Breast epithelium (tissue), 4 donors: ENCODE measurements around the gene EML1. TPM values are rescaled to one million over a fixed set of nuclear protein-coding genes. Genes with fewer than 3 reads are reported as not detected.

ENCODE experiments used
- DNase-seq, 2 donors: peaks; one replicate each; pipeline ENCODE4 v3.0.0-alpha.2; 2019; ENCODE audit warnings: low spot score in 2 of 2
- H3K27ac ChIP-seq, 2 donors: fragments of 200-600 bp; sonication (generic) in 1 of 2; one replicate each; pipeline ENCODE4 v1.5.1; 2016 to 2019; ENCODE audit warnings: mild to moderate bottlenecking in 1 of 2
- H3K27me3 ChIP-seq, 2 donors: fragments of 200-600 bp; sonication (generic) in 1 of 2; one replicate each; pipeline versions ENCODE4 v1.5.1 to v1.6.0; 2017 to 2019; ENCODE audit warnings: control low read depth in 1 of 2, mild to moderate bottlenecking in 1 of 2
- H3K36me3 ChIP-seq: fragments of 200-600 bp; one replicate; pipeline ENCODE4 v1.5.1; 2019
- H3K4me1 ChIP-seq, 2 donors: fragments of 200-600 bp; sonication (generic); one replicate each; pipeline ENCODE4 v1.5.1; 2016 to 2019; ENCODE audit warnings: control low read depth in 1 of 2
- H3K4me3 ChIP-seq, 3 donors: fragments of 200-600 bp; sonication (generic); 1 replicate in 2 of 3; 2 replicates in 1 of 3; pipeline ENCODE4 v1.5.1; 2016 to 2019; ENCODE audit warnings: mild to moderate bottlenecking in 3 of 3, moderate library complexity in 2 of 3
- H3K9me3 ChIP-seq, 2 donors: fragments of 200-600 bp; sonication (generic) in 1 of 2; one replicate each; pipeline ENCODE4 v1.5.1; 2016 to 2019; ENCODE audit warnings: control low read depth in 1 of 2
- POLR2A ChIP-seq: fragments of 450-650 bp; IDR thresholded peaks from one replicate; pipeline ENCODE4 v1.6.1; 2016; ENCODE audit warnings: antibody characterized with exemption, mild to moderate bottlenecking, moderate library complexity
- POLR2AphosphoS5 ChIP-seq, 3 donors: sonication (generic); formaldehyde crosslinking; IDR thresholded peaks; one replicate each; pipeline ENCODE4 v1.6.1; 2017; ENCODE audit warnings: antibody characterized with exemption in 3 of 3
- intact Hi-C: fragments of 100-400 bp; cut with DNase I; formaldehyde crosslinking; loops from one replicate; pipeline ENCODE4 v1.15.1; 2023; ENCODE audit warnings: low total_unique reads
- total RNA-seq, 3 donors: library from RNA; depleted of rRNA; stranded (reverse); fragments of >200 nt; gene quantifications; one replicate each; pipeline ENCODE4 v1.1.0, GENCODE V29; 2016
- TF ChIP-seq, protein P1 (sequence below), 3 donors: fragments of 450-650 bp; IDR thresholded peaks; one replicate each; pipeline ENCODE4 v1.5.1; 2016 to 2017; ENCODE audit warnings: antibody characterized with exemption in 3 of 3, mild to moderate bottlenecking in 3 of 3, moderate library complexity in 3 of 3

EML1 gene
- total RNA-seq, 3 donors from 2014 or later, result 11.3 to 26.1 (median 25.9) TPM

DNA sequence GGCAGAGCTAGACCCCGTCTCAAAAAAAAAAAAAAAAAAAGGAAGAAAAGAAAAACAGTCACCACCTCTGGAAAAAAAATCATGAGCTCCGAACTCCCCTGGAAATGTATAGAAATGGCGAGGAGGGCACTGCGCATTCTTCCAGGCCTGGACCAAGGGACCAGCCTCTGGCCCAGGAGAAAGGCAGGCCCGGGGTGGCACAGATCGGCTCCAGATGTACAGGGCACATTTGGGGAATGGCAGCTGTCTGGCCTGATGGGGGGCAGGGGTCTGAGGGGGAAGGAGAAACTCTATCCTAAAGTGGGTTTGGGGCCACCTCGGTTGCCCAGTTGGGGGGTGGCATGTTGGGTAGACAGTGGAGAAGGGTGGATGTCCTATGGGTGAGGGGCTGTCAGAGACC lies 46.0 kb upstream of the EML1 start:
- Histone ChIP-seq H3K27ac (no peak overlapping the region), H3K27me3 (no peaks in the 10 kb centered on the region), H3K9me3 (no peaks in the 10 kb centered on the region), H3K4me1 (peaks cover 0 to 8% of the 10 kb centered on the region in 2 donors), H3K36me3 (no peaks in the 10 kb centered on the region), H3K4me3 (no peak overlapping the region)
- TF ChIP-seq POLR2A (no peak), POLR2AphosphoS5 (IDR thresholded peaks at IDR 0.05) (no peak)
- TF ChIP-seq, protein P1, sequence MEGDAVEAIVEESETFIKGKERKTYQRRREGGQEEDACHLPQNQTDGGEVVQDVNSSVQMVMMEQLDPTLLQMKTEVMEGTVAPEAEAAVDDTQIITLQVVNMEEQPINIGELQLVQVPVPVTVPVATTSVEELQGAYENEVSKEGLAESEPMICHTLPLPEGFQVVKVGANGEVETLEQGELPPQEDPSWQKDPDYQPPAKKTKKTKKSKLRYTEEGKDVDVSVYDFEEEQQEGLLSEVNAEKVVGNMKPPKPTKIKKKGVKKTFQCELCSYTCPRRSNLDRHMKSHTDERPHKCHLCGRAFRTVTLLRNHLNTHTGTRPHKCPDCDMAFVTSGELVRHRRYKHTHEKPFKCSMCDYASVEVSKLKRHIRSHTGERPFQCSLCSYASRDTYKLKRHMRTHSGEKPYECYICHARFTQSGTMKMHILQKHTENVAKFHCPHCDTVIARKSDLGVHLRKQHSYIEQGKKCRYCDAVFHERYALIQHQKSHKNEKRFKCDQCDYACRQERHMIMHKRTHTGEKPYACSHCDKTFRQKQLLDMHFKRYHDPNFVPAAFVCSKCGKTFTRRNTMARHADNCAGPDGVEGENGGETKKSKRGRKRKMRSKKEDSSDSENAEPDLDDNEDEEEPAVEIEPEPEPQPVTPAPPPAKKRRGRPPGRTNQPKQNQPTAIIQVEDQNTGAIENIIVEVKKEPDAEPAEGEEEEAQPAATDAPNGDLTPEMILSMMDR (IDR thresholded peaks at IDR 0.05), result no peak
- intact Hi-C loops, result no loop called here
- no peak for DNase-seq

DNA sequence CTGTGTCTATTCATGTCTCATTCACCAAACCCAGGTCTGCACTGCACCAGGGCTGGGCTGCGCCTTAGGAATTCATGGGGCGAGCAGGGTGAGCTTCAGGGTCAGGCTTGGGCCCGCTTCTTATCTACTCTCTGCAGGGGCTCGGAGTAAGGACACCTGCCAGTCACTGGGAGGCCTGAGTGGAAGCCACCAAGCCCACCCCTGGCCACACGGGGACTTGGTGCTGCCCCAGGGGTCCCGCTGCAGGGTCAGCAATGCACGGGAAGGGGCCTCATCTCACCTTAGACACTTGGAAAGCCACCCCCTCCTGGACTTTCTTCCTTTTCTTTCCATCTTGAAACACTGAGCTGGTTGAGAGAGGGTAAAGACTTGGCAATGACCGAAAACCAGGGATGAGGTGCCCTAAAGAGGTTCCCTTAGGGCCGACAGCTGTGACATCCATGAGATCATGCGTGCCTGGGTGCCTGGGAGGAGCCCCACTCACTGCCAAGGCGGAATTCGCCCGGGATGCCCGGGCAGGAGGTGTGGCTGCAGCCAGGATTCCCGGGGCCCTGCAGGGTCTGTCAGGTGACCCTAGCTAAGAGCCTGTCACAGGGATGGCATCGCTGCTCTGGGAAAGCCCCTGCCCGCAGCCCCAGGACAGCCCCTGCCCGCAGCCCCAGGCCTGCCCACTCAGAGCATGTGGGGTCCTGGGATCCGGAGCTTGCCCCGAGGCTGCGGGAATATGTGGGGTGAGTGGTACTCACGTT lies 45.5 kb upstream of the EML1 start:
- Histone ChIP-seq H3K27me3 (no peaks in the 10 kb centered on the region), H3K4me3 (no peak overlapping the region), H3K27ac (no peak overlapping the region), H3K4me1 (peaks cover 0 to 8% of the 10 kb centered on the region in 2 donors), H3K36me3 (no peaks in the 10 kb centered on the region), H3K9me3 (no peaks in the 10 kb centered on the region)
- intact Hi-C loops, result no loop called here
- no peak for TF ChIP-seq POLR2A
- no peak for DNase-seq

DNA sequence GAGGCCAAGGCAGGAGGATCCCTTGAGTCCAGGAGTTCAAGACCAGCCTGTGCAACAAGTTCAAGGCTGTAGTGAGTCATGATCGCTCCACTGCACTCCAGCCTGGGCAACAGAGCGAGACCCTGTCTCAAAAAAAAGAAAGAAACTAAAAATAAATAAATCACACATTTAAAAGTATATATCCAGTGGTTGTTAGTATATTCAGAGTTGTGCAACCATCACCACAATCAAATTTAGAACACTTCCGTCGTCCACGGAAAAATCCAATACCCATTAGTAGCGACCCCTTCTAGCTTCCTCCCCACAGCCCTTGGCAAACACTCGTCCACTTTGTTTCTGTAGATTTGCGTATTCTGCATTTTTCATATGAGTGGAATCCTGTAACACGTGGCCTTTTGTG lies 44.7 kb upstream of the EML1 start:
- Histone ChIP-seq H3K36me3 (no peaks in the 10 kb centered on the region), H3K9me3 (no peaks in the 10 kb centered on the region), H3K27ac (no peak overlapping the region), H3K4me3 (no peak overlapping the region), H3K4me1 (peaks cover 0 to 8% of the 10 kb centered on the region in 2 donors), H3K27me3 (no peaks in the 10 kb centered on the region)
- intact Hi-C loops, result no loop called here
- TF ChIP-seq, protein P1 (IDR thresholded peaks at IDR 0.05), result no peak
- TF ChIP-seq POLR2AphosphoS5 (IDR thresholded peaks at IDR 0.05), result no peak
- TF ChIP-seq POLR2A, result no peak
- DNase-seq, result no peak

DNA sequence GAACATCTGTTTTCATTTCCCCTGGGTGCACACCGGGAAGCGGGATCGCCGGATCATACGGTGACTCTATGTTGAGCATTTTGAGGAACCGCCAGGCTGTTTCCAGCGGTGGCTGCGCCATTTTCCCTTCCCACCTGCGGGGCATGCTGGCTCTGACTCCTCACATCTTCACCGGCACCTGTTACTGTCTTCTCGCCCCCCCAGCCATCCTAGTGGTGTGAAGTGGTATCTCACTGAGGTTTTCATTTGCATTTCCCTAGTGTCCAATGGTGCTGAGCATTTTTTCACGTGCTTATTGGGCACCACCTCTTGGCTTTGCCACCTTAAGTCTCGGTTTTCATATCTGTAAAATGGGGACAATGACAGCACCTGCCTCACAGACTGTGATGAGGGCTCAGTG lies 44.1 kb upstream of the EML1 start:
- intact Hi-C loops, result no loop called here
- Histone ChIP-seq H3K9me3 (no peaks in the 10 kb centered on the region), H3K4me3 (no peak overlapping the region), H3K27ac (no peak overlapping the region), H3K36me3 (no peaks in the 10 kb centered on the region), H3K4me1 (peaks cover 0 to 8% of the 10 kb centered on the region in 2 donors), H3K27me3 (no peaks in the 10 kb centered on the region)
- no peak for DNase-seq
- TF ChIP-seq, protein P1 (IDR thresholded peaks at IDR 0.05), result no peak
- TF ChIP-seq POLR2A, result no peak
- no peak for TF ChIP-seq POLR2AphosphoS5 (IDR thresholded peaks at IDR 0.05)

DNA sequence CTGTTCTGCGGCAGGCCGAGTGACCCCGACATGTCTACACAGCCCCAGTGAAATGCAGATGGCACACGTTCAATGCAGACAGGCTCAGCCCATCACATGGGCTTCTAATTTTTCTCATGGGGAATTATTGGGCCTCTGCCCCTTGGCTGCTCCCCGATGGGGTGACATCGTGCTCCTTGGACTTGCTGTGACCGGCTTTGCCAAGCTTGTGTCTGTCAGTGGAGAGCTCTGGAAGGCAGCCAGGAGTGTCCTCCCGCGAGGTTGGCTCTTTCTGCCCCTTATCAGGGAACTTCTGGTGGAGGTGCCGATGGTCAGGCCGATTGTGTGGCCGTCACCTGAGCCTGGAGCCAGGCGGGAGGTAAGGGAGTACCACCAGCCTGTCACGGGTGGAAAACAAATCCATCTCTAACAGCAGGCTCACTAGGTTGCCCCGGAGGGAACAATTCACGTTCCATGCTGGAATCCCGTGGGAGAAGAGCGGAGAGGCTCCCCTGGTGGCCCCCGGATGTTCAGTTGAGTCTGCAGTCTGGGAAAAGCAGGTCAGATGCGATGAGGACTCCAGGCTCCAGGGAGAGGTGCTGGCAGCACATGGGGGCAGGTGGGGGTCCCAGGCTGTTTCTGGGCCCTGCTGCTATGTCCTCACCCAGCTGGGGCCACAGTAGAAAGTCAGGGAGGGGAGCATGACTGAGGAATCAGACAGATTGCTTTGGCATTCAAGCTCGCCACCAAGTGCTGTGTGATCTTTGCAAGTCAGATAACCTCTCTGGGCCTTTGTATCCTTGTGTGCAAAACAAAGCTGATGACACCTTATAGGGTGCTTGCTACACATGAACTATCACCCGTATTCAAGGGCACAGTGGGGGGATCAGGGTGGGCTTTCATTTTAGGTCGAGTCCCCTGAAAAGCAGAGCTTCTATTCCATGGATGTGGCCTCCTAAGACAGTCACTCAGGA lies 43.2 kb upstream of the EML1 start:
- no peak for DNase-seq
- Histone ChIP-seq H3K4me1 (peaks cover 0 to 8% of the 10 kb centered on the region in 2 donors), H3K9me3 (no peaks in the 10 kb centered on the region), H3K27me3 (no peaks in the 10 kb centered on the region), H3K4me3 (no peak overlapping the region), H3K27ac (no peak overlapping the region), H3K36me3 (no peaks in the 10 kb centered on the region)
- intact Hi-C loops, result no loop called here
- TF ChIP-seq, protein P1 (IDR thresholded peaks at IDR 0.05), result no peak
- TF ChIP-seq POLR2AphosphoS5 (IDR thresholded peaks at IDR 0.05), result no peak
- no peak for TF ChIP-seq POLR2A
